ENCODE measurements around the gene EFEMP1.

- TF ChIP-seq POLR2AphosphoS5 (IDR thresholded peaks at IDR 0.05; ENCODE audit: low read depth, low read length) (no peak), POLR2A (IDR thresholded peaks at IDR 0.05; ENCODE audit: low read depth, low read length) (no peak), TAF1 (IDR thresholded peaks at IDR 0.05; ENCODE audit: borderline replicate concordance, low read depth, low read length) (no peak)
Measured at GRCh38 chr2:55929476-55929875, 5.9 kb upstream of the EFEMP1 start.

All from GM12892 (cell line).